BJ (cell line): ENCODE data around the gene RIPK1. TPM values are rescaled to one million over a fixed set of nuclear protein-coding genes. Genes with fewer than 3 reads are reported as not detected.

ENCODE experiments used
- CTCF ChIA-PET: fragments of 350-600 bp; formaldehyde crosslinking; extraction: SDS; loops from one replicate; lab custom pipeline; 2021; ENCODE audit warnings: antibody characterized with exemption, inconsistent platforms; lab: Yijun Ruan, JAX
- POLR2A ChIA-PET: fragments of 300-600 bp; sonication (Branson Sonifier 250); formaldehyde crosslinking; extraction: SDS; loops from one replicate; lab custom pipeline; 2021; ENCODE audit warnings: antibody characterized with exemption; lab: Charles Lee
- DNase-seq: peaks from one replicate; pipeline ENCODE4 v3.0.0-alpha.2; 2011; ENCODE audit warnings: low read depth
- H3K27me3 ChIP-seq: 2 replicates; pipeline ENCODE4 v1.6.0; 2011; ENCODE audit warnings: low read length; ENCODE audit not compliant: control insufficient read depth, insufficient read depth
- H3K36me3 ChIP-seq: 2 replicates; pipeline ENCODE4 v1.5.1; 2011; ENCODE audit warnings: low read length; ENCODE audit not compliant: control insufficient read depth, insufficient read depth
- H3K4me3 ChIP-seq: 2 replicates; pipeline ENCODE4 v1.5.1; 2011; ENCODE audit warnings: low read depth, mild to moderate bottlenecking, control low read depth, low read length
- CTCF ChIP-seq: IDR thresholded peaks from 2 replicates; pipeline ENCODE4 v1.5.1; 2011; ENCODE audit warnings: low read depth, mild to moderate bottlenecking, control low read depth, inconsistent platforms, low read length, moderate library complexity; ENCODE audit not compliant: insufficient read depth
- polyA plus RNA-seq: library from polyadenylated mRNA; depleted of rRNA; stranded (reverse); fragments of >200 nt; gene quantifications from 2 replicates; pipeline ENCODE4 v1.2.3, GENCODE V29; 2011

Gene RIPK1
- polyA plus RNA-seq, 1 experiment, result 19.5 TPM

- no peak for TF ChIP-seq CTCF
- CTCF ChIA-PET, result interaction anchor here (1.0 to 1.5 kb wide), 2 partner anchors 17 to 28 kb away, joined by 3 to 6 read pairs; no protein-coding TSS in a partner anchor
- H3K4me3 ChIP-seq, result no peak overlapping the region
- H3K27me3 ChIP-seq, result no peaks in the 10 kb centered on the region
- POLR2A ChIA-PET, result no interaction called here
- peaks cover 12% of the 10 kb centered on the region for H3K36me3 ChIP-seq
- DNase-seq, result peak; percentile 27
Observed at GRCh38 chr6:3088968-3089367, 20.7 kb downstream of the RIPK1 start.

GRCh38 chr6:3090013-3090412 is 21.7 kb downstream of the RIPK1 start:
- Histone ChIP-seq H3K36me3 (peaks cover 11% of the 10 kb centered on the region), H3K4me3 (no peak overlapping the region), H3K27me3 (no peaks in the 10 kb centered on the region)
- CTCF ChIA-PET, result interaction anchor here (1.5 kb wide), 1 partner anchor 16 kb away, joined by 3 read pairs; no protein-coding TSS in a partner anchor
- DNase-seq, result no peak
- no peak for TF ChIP-seq CTCF
- POLR2A ChIA-PET, result no interaction called here

GRCh38 chr6:3094815-3095214 is 26.5 kb downstream of the RIPK1 start:
- CTCF ChIA-PET, result interaction anchor here (1.2 kb wide), 1 partner anchor 11 kb away, joined by 4 read pairs; no protein-coding TSS in a partner anchor
- TF ChIP-seq CTCF, result no peak

GRCh38 chr6:3102875-3103274 is 34.6 kb downstream of the RIPK1 start:
- DNase-seq, result no peak
- Histone ChIP-seq H3K27me3 (no peaks in the 10 kb centered on the region), H3K36me3 (peaks cover 19% of the 10 kb centered on the region), H3K4me3 (no peak overlapping the region)
- ChIA-PET CTCF (no interaction called here), POLR2A (no interaction called here)
- no peak for TF ChIP-seq CTCF

More at GRCh38 chr6:3094815-3095214, 26.5 kb downstream of the RIPK1 start:
- no peak for DNase-seq
- POLR2A ChIA-PET, result no interaction called here
- no peaks in the 10 kb centered on the region for H3K27me3 ChIP-seq
- no peak overlapping the region for H3K4me3 ChIP-seq
- H3K36me3 ChIP-seq, result peaks cover 17% of the 10 kb centered on the region

GRCh38 chr6:3108746-3109414 is 40.6 kb downstream of the RIPK1 start:
- Histone ChIP-seq H3K36me3 (peaks cover 25% of the 10 kb centered on the region), H3K4me3 (no peak overlapping the region), H3K27me3 (no peaks in the 10 kb centered on the region)
- no peak for DNase-seq
- ChIA-PET POLR2A (no interaction called here), CTCF (interaction anchor here (1.0 to 1.9 kb wide), 4 partner anchors 53 to 171 kb away, joined by 3 to 5 read pairs (median 3); no protein-coding TSS in a partner anchor)
- no peak for TF ChIP-seq CTCF
